HCT116 (cell line): ENCODE results near the gene PFDN2. TPM values are rescaled to one million over a fixed set of nuclear protein-coding genes. Genes with fewer than 3 reads are reported as not detected.
"Not testable (repeated sequence)": the region's sequence is repeated elsewhere in the genome, so short reads cannot be mapped to it uniquely, and the experiment has no call there.

ENCODE experiments used
- ATAC-seq: fragments of 200-7000 bp; cut with Tn5 transposase; 2 replicates; pipeline ENCODE4 v1.9.1; 2020; ENCODE audit warnings: mild to moderate bottlenecking, moderate library complexity
- BruUV-seq: library from RNA; stranded (reverse); fragments of 400-500 nt; replicated peaks from 2 replicates; lab custom pipeline; 2021; lab: Mats Ljungman, UMichigan
- CTCF ChIA-PET: fragments of 300-600 bp; sonication (Branson Sonifier 250); formaldehyde crosslinking; loops from one replicate; lab custom pipeline; 2021; ENCODE audit warnings: antibody characterized with exemption; lab: Charles Lee
- POLR2A ChIA-PET: fragments of 300-600, 350-600 bp; sonication (Branson Sonifier 250); formaldehyde crosslinking; loops from one replicate; lab custom pipeline; 2021; ENCODE audit warnings: antibody characterized with exemption; lab: Charles Lee
- RAD21 ChIA-PET, 2 experiments: fragments of 300-600 bp; sonication (Branson Sonifier 250); formaldehyde crosslinking; loops; one replicate each; lab custom pipeline; 2023; ENCODE audit warnings: low total read pairs in 2 of 2; ENCODE audit not compliant: uncharacterized antibody in 2 of 2, unreplicated experiment in 2 of 2, low non-redundant PET in 1 of 2; lab: Charles Lee
- DNase-seq: peaks from one replicate; pipeline ENCODE4 v3.0.0-alpha.2; 2010; ENCODE audit warnings: low read depth, low spot score
- H2AFZ ChIP-seq: fragments of 200-600 bp; shearing (Covaris generic), sonication (generic); 2 replicates; pipeline ENCODE4 v1.6.1; 2017; ENCODE audit warnings: low read depth, mixed run types, mixed read lengths, antibody characterized with exemption, low read length; ENCODE audit not compliant: poor library complexity, severe bottlenecking
- H3K27ac ChIP-seq: 2 replicates; pipeline ENCODE4 v1.5.1; 2012; ENCODE audit warnings: low read depth, low read length
- H3K27me3 ChIP-seq: fragments of 200-600 bp; sonication (generic); 2 replicates; pipeline ENCODE4 v1.6.1; 2016; ENCODE audit warnings: mixed run types, low read length, mixed read lengths; ENCODE audit not compliant: insufficient read depth
- H3K36me3 ChIP-seq, 2 experiments: fragments of 200-500 bp in 1 of 2; fragments of 200-600 bp in 1 of 2; sonication (Bioruptor generic) in 1 of 2; sonication (generic) in 1 of 2; 2 replicates each; pipeline versions ENCODE4 v1.5.1 to v1.6.1; 2014 to 2016; ENCODE audit warnings: low read length in 2 of 2, inconsistent platforms in 1 of 2, mixed read lengths in 1 of 2, mixed run types in 1 of 2; ENCODE audit not compliant: insufficient read depth in 2 of 2, control insufficient read depth in 1 of 2
- H3K4me1 ChIP-seq, 2 experiments: fragments of 200-600 bp in 1 of 2; sonication (generic) in 1 of 2; 2 replicates each; pipeline versions ENCODE4 v1.5.1 to v1.6.1; 2012 to 2017; ENCODE audit warnings: low read length in 2 of 2, inconsistent platforms in 1 of 2, mild to moderate bottlenecking in 1 of 2, mixed read lengths in 1 of 2, mixed run types in 1 of 2, moderate library complexity in 1 of 2; ENCODE audit not compliant: insufficient read depth in 2 of 2, control insufficient read depth in 1 of 2
- H3K4me2 ChIP-seq: fragments of 200-600 bp; sonication (generic); 2 replicates; pipeline ENCODE4 v1.6.1; 2017; ENCODE audit warnings: mixed run types, low read length, mixed read lengths
- H3K4me3 ChIP-seq, 2 experiments: fragments of 200-600 bp in 1 of 2; sonication (generic) in 1 of 2; replicated peaks in 1 of 2; 2 replicates each; pipeline ENCODE4 v1.5.1; 2011 to 2016; ENCODE audit warnings: low read length in 2 of 2, control low read depth in 1 of 2, low read depth in 1 of 2, mild to moderate bottlenecking in 1 of 2, mixed read lengths in 1 of 2, mixed run types in 1 of 2
- H3K79me2 ChIP-seq: fragments of 200-600 bp; sonication (generic); 2 replicates; pipeline ENCODE4 v1.6.1; 2017; ENCODE audit warnings: mild to moderate bottlenecking, mixed run types, low read length, moderate library complexity, mixed read lengths; ENCODE audit not compliant: insufficient read depth
- H3K9ac ChIP-seq: fragments of 200-600 bp; sonication (generic); 2 replicates; pipeline ENCODE4 v1.6.1; 2016; ENCODE audit warnings: low read length, mixed read lengths
- H3K9me2 ChIP-seq: fragments of 200-600 bp; sonication (generic), shearing (Covaris generic); 2 replicates; pipeline ENCODE4 v1.6.1; 2017; ENCODE audit warnings: mixed run types, mild to moderate bottlenecking, moderate library complexity; ENCODE audit not compliant: insufficient read depth
- H3K9me3 ChIP-seq, 2 experiments: fragments of 200-500 bp in 1 of 2; fragments of 200-600 bp in 1 of 2; sonication (Bioruptor generic) in 1 of 2; sonication (generic) in 1 of 2; 2 replicates each; pipeline ENCODE4 v1.6.1; 2014 to 2017; ENCODE audit warnings: low read length in 2 of 2, mixed read lengths in 2 of 2, inconsistent platforms in 1 of 2, low read depth in 1 of 2, mild to moderate bottlenecking in 1 of 2, mixed run types in 1 of 2, moderate library complexity in 1 of 2; ENCODE audit not compliant: control insufficient read depth in 1 of 2, insufficient read depth in 1 of 2
- H4K20me1 ChIP-seq: fragments of 200-600 bp; sonication (generic), shearing (Covaris generic); 2 replicates; pipeline ENCODE4 v1.6.1; 2017; ENCODE audit warnings: mixed run types, mild to moderate bottlenecking, moderate library complexity; ENCODE audit not compliant: insufficient read depth
- ELF1 ChIP-seq: IDR thresholded peaks from 2 replicates; pipeline ENCODE4 v1.6.1; 2012; ENCODE audit warnings: low read depth, borderline replicate concordance
- EZH2 ChIP-seq: fragments of 200-600 bp; sonication (generic); IDR thresholded peaks from 2 replicates; pipeline ENCODE4 v1.6.1; 2017; ENCODE audit warnings: antibody characterized with exemption, mixed run types
- SIN3A ChIP-seq: IDR thresholded peaks from 2 replicates; pipeline ENCODE4 v1.6.1; 2012; ENCODE audit warnings: low read depth
- intact Hi-C: fragments of 100-400 bp; cut with micrococcal nuclease; formaldehyde crosslinking; loops from 2 replicates; pipeline ENCODE4 v1.10.0; 2022
- total RNA-seq: library from RNA; stranded (reverse); gene quantifications from one replicate; pipeline ENCODE4 v1.2.1, GENCODE V29; 2021; ENCODE audit not compliant: unreplicated experiment

PFDN2 gene
- total RNA-seq, 1 experiment from 2014 or later, result 179 TPM

DNA sequence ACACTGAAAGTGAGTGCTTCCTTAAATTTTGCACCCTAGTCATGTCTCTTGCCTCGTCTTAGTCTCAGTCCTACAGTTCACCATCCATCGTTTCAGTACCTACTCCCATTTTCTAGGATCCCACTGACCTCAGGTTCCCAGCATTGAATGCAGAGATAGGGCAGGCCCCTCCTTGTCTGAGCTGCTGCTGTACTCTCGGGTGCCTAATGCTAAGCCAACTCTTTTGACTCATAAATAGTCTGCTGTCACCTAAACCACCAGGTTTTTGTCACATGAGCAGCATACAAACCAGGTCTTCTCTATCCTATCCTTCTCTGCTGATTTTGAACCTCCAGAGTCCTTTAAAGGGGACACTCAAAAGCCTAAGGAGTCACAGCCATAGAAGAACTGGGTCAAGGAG lies 51.1 kb downstream of the PFDN2 start:
- H3K79me2 ChIP-seq, result no peaks in the 10 kb centered on the region
- ChIA-PET CTCF (no interaction called here), POLR2A (no interaction called here), RAD21 (no interaction called here)
- no peak overlapping the region for H3K4me3 ChIP-seq
- no peaks in the 10 kb centered on the region for H3K9me3 ChIP-seq
- no peak for DNase-seq
- no peaks in the 10 kb centered on the region for H3K27me3 ChIP-seq
- no peak overlapping the region for H3K27ac ChIP-seq
- no peaks in the 10 kb centered on the region for H3K36me3 ChIP-seq
- intact Hi-C loops, result no loop called here
- peaks cover 0 to 14% of the 10 kb centered on the region in 2 experiments; a peak in 1 of 4 replicates for H3K4me1 ChIP-seq
- BruUV-seq, result no TSS peak
- H3K9ac ChIP-seq, result no peak overlapping the region
- no peak overlapping the region for H2AFZ ChIP-seq
- H3K4me2 ChIP-seq, result no peak overlapping the region
- TF ChIP-seq EZH2 (no peak), SIN3A (no peak), ELF1 (no peak)
- TF ChIP-seq, all 23 proteins: peak for 0
- no peaks in the 10 kb centered on the region for H4K20me1 ChIP-seq
- ATAC-seq, result no peak
- no peaks in the 10 kb centered on the region for H3K9me2 ChIP-seq

DNA sequence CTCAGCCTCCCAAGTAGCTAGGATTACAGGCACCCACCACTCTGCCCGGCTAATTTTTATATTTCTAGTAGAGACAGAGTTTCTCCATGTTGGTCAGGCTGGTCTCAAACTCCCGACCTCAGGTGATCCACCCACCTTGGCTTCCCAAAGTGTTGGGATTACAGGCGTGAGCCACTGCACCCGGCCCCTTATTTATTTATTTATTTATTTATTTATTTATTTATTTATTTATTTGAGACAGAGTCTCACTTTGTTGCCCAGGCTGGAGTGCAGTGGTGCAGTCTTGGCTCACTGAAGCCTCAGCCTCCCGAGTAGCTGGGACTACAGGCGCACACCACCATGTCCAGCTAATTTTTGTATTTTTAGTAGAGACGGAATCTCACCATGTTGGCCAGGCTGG lies 52.2 kb downstream of the PFDN2 start:
- H3K27ac ChIP-seq, CTCF ChIA-PET, H3K9ac ChIP-seq, ATAC-seq, H3K79me2 ChIP-seq, H3K27me3 ChIP-seq, DNase-seq, RAD21 ChIA-PET, H2AFZ ChIP-seq, H4K20me1 ChIP-seq, intact Hi-C loops, H3K4me3 ChIP-seq, BruUV-seq, H3K9me3 ChIP-seq, H3K36me3 ChIP-seq, H3K9me2 ChIP-seq, H3K4me2 ChIP-seq: not testable (repeated sequence)
- POLR2A ChIA-PET, result interaction anchor here (0.6 kb wide), 1 partner anchor 72 kb away, joined by 4 read pairs; no protein-coding TSS in a partner anchor
- H3K4me1 ChIP-seq, result peaks cover 0 to 14% of the 10 kb centered on the region in 2 experiments; a peak in 1 of 4 replicates

DNA sequence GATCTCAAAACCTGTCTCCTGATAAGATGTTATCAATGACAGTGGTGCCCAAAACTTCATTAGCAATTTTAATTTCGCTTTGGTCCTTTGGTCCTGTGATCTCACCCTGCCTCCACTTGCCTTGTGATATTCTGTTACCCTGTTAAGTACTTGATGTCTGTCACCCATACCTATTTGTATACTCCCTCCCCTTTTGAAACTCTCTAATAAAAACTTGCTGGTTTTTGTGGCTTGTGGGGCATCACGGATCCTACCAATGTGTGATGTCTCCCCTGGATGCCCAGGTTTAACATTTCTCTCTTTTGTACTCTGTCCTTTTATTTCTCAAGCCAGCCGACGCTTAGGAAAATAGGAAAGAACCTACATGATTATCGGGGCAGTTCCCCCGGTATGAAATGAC lies 53.9 kb downstream of the PFDN2 start:
- DNase-seq, H3K9me3 ChIP-seq, intact Hi-C loops, H3K4me3 ChIP-seq, H3K4me1 ChIP-seq, H3K4me2 ChIP-seq, BruUV-seq, H2AFZ ChIP-seq, H3K27ac ChIP-seq, H3K36me3 ChIP-seq, H3K79me2 ChIP-seq, H3K9me2 ChIP-seq, H3K9ac ChIP-seq, RAD21 ChIA-PET, CTCF ChIA-PET, ATAC-seq, H3K27me3 ChIP-seq, H4K20me1 ChIP-seq: not testable (repeated sequence)
- POLR2A ChIA-PET, result interaction anchor here (0.8 kb wide), 1 partner anchor 162 kb away, joined by 5 read pairs; the partner anchor contains the start of gene TOMM40L
